ENCODE measurements around the gene KCNT1.

KCNT1 gene

GRCh38 chr9:135785013-135785575 lies 83.1 kb downstream of the KCNT1 start:
- no peak for DNase-seq (ENCODE audit: low read depth)

GRCh38 chr9:135786146-135786690 lies 84.2 kb downstream of the KCNT1 start:
- DNase-seq (ENCODE audit: low read depth) = no peak

GRCh38 chr9:135787317-135787716 lies 85.3 kb downstream of the KCNT1 start:
- no peak for DNase-seq (ENCODE audit: low read depth)

- no peak for DNase-seq (ENCODE audit: low read depth)
Observed at GRCh38 chr9:135787776-135788575, 86.0 kb downstream of the KCNT1 start.

GRCh38 chr9:135788576-135789300 lies 86.8 kb downstream of the KCNT1 start:
- no peak for DNase-seq (ENCODE audit: low read depth)

- no peak for DNase-seq (ENCODE audit: low read depth)
Observed at GRCh38 chr9:135789838-135790291, 87.9 kb downstream of the KCNT1 start.

GRCh38 chr9:135790356-135790755 lies 88.4 kb downstream of the KCNT1 start:
- DNase-seq (ENCODE audit: low read depth) = no peak

GRCh38 chr9:135790850-135791249 lies 88.9 kb downstream of the KCNT1 start:
- no peak for DNase-seq (ENCODE audit: low read depth)

- no peak for DNase-seq (ENCODE audit: low read depth)
Observed at GRCh38 chr9:135791431-135792267, 89.7 kb downstream of the KCNT1 start.

GRCh38 chr9:135792268-135793128 lies 90.5 kb downstream of the KCNT1 start:
- DNase-seq (ENCODE audit: low read depth) = no peak

- DNase-seq (ENCODE audit: low read depth) = no peak
Observed at GRCh38 chr9:135793221-135794056, 91.5 kb downstream of the KCNT1 start.

GRCh38 chr9:135794057-135794335 lies 92.0 kb downstream of the KCNT1 start:
- DNase-seq (ENCODE audit: low read depth) = no peak

- no peak for DNase-seq (ENCODE audit: low read depth)
Observed at GRCh38 chr9:135794361-135794885, 92.4 kb downstream of the KCNT1 start.

GRCh38 chr9:135795391-135795790 lies 93.4 kb downstream of the KCNT1 start:
- DNase-seq (ENCODE audit: low read depth) = no peak

- DNase-seq (ENCODE audit: low read depth) = no peak
Observed at GRCh38 chr9:135796784-135797485, 95.0 kb downstream of the KCNT1 start.

GRCh38 chr9:135797507-135798262 lies 95.7 kb downstream of the KCNT1 start:
- no peak for DNase-seq (ENCODE audit: low read depth)

GRCh38 chr9:135798263-135798585 lies 96.2 kb downstream of the KCNT1 start:
- DNase-seq (ENCODE audit: low read depth) = no peak

- DNase-seq (ENCODE audit: low read depth) = no peak
Observed at GRCh38 chr9:135799261-135799660, 97.3 kb downstream of the KCNT1 start.

GRCh38 chr9:135801070-135801469 lies 99.1 kb downstream of the KCNT1 start:
- no peak for DNase-seq (ENCODE audit: low read depth)
